Measurements from ENCODE around the gene KRT15. TPM values are rescaled to one million over a fixed set of nuclear protein-coding genes. Genes with fewer than 3 reads are reported as not detected.
A peak's percentile ranks its signal among the peaks of the same experiment; 100 is the strongest.

KRT15 gene
- total and polyA plus RNA-seq, 2 of the 4 experiments (the other 2 are of a cell fraction) = 2.9 to 5.3 TPM

DNA sequence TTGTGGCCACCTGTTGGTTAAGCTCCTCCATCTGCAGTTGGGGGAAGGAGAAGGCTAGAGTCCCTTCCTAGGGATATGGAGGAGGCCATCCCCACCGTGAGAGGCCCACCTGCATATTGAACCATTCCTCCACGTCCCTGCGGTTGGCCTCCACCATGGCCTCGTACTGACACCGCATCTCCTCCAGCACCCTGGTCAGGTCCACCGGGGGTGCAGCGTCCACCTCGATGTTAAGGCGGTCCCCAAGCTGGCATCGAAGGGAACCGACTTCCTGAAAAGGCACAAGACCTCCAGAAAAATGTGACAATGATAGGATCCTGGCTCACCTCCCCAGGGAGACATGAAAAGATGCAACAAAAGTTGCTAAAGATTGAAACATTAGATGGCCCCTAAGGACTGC lies 54.5 kb downstream of the KRT15 start:
- CTCF ChIA-PET = no interaction called here
- Histone ChIP-seq H3K27me3 (ENCODE audit: control insufficient read depth, insufficient read depth, low read length) (peaks cover 25% of the 10 kb centered on the region), H3K4ac (ENCODE audit: low read depth, low read length) (no peak overlapping the region), H3K23ac (ENCODE audit: low read depth, low read length) (no peak overlapping the region), H3K36me3 (ENCODE audit: control insufficient read depth, insufficient read depth, low read length) (no peaks in the 10 kb centered on the region), H3K27ac (ENCODE audit: insufficient read depth, low read length) (no peak overlapping the region), H3K9me1 (ENCODE audit: insufficient read depth, low read length) (no peaks in the 10 kb centered on the region), H2BK15ac (ENCODE audit: low read depth, low read length) (no peak overlapping the region; the same call in 2 of the 3 replicates), H3K14ac (replicated peaks; ENCODE audit: low read depth, low read length) (0 out of 2 replicates have a peak overlapping the region, but pooled peaks have one; percentile 39), H2AK5ac (ENCODE audit: low read depth, low read length) (no peak overlapping the region; the same call in 1 of the 2 replicates), H2BK5ac (ENCODE audit: low read depth, low read length, poor library complexity, severe bottlenecking) (no peak overlapping the region), H2BK120ac (ENCODE audit: low read depth, low read length) (no peak overlapping the region), H3K79me1 (ENCODE audit: low read depth in 1 of 2, low read length in 2 of 2) (no peaks in the 10 kb centered on the region), H2AFZ (replicated peaks; ENCODE audit: low read length, poor library complexity) (no peak overlapping the region), H4K20me1 (ENCODE audit: insufficient read depth, low read length) (no peaks in the 10 kb centered on the region; the same call in 1 of the 2 replicates), H2AK9ac (replicated peaks; ENCODE audit: low read depth, low read length, poor library complexity) (no peak overlapping the region), H3K9me3 (ENCODE audit: control insufficient read depth, insufficient read depth, low read length) (peaks cover 10% of the 10 kb centered on the region), H2BK20ac (ENCODE audit: low read depth, low read length) (no peak overlapping the region), H4K5ac (ENCODE audit: low read depth, low read length) (no peak overlapping the region), H3K4me3 (ENCODE audit: insufficient read depth, low read depth, low read length) (no peak overlapping the region), H3K56ac (ENCODE audit: extremely low read depth, insufficient read depth, low read length) (no peak overlapping the region), H4K8ac (ENCODE audit: low read depth in 2 of 2, low read length in 2 of 2) (no peak overlapping the region), H4K91ac (ENCODE audit: insufficient read depth, low read depth, low read length) (no peak overlapping the region; the same call in 1 of the 2 replicates), H3K4me2 (ENCODE audit: low read depth, low read length) (no peak overlapping the region), H3K18ac (ENCODE audit: low read depth, low read length) (no peak overlapping the region), H3K4me1 (ENCODE audit: control insufficient read depth, insufficient read depth, low read length) (peaks cover 8% of the 10 kb centered on the region), H3K9ac (ENCODE audit: low read depth, low read length) (no peak overlapping the region)
- 89% methylated on average over 9 of the region's 11 CpGs; no CpG with 5 or more reads in 1 of the 2 experiments for WGBS, 2 experiments (ENCODE audit: extremely low coverage in 2 of 2, insufficient read length in 1 of 2)
- BruUV-seq (replicated peaks) = no TSS peak
- dilution Hi-C loops (cut with HindIII; ENCODE audit: low sequenced_read_pairs, unreplicated experiment) (no loop called here), in situ Hi-C loops (cut with MboI; ENCODE audit: low sequenced_read_pairs) (no loop called here), intact Hi-C loops (cut with micrococcal nuclease) (no loop called here)
- POLR2A ChIA-PET (ENCODE audit: unreplicated experiment) = no interaction called here
- ATAC-seq (ENCODE audit: low read depth) = no peak
- DNase-seq = no peak
- TF ChIP-seq FOS (IDR thresholded peaks at IDR 0.05; ENCODE audit: low read depth, low read length) (no peak), MAZ (IDR thresholded peaks at IDR 0.05; ENCODE audit: borderline replicate concordance, low read depth, low read length) (no peak), MAFK (IDR thresholded peaks at IDR 0.05; ENCODE audit: low read depth, low read length) (no peak), SMC3 (IDR thresholded peaks at IDR 0.05; ENCODE audit: low read depth, low read length) (no peak), POLR2A (IDR thresholded peaks at IDR 0.05; ENCODE audit: low read depth, low read length) (no peak), NFE2L2 (IDR thresholded peaks at IDR 0.05; ENCODE audit: low read depth, low read length) (no peak), MXI1 (IDR thresholded peaks at IDR 0.05; ENCODE audit: borderline replicate concordance, low read depth, low read length) (no peak), BHLHE40 (IDR thresholded peaks at IDR 0.05; ENCODE audit: low read depth, low read length) (no peak), RAD21 (IDR thresholded peaks at IDR 0.05; ENCODE audit: low read length) (no peak), RCOR1 (IDR thresholded peaks at IDR 0.05; ENCODE audit: insufficient replicate concordance, low read length) (no peak), CHD1 (IDR thresholded peaks at IDR 0.05; ENCODE audit: low read depth, low read length) (no peak), RFX5 (IDR thresholded peaks at IDR 0.05; ENCODE audit: low read depth, low read length) (no peak), CEBPB (IDR thresholded peaks at IDR 0.05; ENCODE audit: low read depth, low read length) (no peak)
- TF ChIP-seq, protein P1, sequence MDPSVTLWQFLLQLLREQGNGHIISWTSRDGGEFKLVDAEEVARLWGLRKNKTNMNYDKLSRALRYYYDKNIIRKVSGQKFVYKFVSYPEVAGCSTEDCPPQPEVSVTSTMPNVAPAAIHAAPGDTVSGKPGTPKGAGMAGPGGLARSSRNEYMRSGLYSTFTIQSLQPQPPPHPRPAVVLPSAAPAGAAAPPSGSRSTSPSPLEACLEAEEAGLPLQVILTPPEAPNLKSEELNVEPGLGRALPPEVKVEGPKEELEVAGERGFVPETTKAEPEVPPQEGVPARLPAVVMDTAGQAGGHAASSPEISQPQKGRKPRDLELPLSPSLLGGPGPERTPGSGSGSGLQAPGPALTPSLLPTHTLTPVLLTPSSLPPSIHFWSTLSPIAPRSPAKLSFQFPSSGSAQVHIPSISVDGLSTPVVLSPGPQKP (IDR thresholded peaks at IDR 0.05; ENCODE audit: borderline replicate concordance, low read depth, low read length) = no peak
- TF ChIP-seq, protein P2, sequence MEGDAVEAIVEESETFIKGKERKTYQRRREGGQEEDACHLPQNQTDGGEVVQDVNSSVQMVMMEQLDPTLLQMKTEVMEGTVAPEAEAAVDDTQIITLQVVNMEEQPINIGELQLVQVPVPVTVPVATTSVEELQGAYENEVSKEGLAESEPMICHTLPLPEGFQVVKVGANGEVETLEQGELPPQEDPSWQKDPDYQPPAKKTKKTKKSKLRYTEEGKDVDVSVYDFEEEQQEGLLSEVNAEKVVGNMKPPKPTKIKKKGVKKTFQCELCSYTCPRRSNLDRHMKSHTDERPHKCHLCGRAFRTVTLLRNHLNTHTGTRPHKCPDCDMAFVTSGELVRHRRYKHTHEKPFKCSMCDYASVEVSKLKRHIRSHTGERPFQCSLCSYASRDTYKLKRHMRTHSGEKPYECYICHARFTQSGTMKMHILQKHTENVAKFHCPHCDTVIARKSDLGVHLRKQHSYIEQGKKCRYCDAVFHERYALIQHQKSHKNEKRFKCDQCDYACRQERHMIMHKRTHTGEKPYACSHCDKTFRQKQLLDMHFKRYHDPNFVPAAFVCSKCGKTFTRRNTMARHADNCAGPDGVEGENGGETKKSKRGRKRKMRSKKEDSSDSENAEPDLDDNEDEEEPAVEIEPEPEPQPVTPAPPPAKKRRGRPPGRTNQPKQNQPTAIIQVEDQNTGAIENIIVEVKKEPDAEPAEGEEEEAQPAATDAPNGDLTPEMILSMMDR (conservative IDR thresholded peaks at IDR 0.05; ENCODE audit: low read depth, low read length) = no peak
- TF ChIP-seq, protein P3, sequence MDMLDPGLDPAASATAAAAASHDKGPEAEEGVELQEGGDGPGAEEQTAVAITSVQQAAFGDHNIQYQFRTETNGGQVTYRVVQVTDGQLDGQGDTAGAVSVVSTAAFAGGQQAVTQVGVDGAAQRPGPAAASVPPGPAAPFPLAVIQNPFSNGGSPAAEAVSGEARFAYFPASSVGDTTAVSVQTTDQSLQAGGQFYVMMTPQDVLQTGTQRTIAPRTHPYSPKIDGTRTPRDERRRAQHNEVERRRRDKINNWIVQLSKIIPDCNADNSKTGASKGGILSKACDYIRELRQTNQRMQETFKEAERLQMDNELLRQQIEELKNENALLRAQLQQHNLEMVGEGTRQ (IDR thresholded peaks at IDR 0.05; ENCODE audit: low read depth, low read length) = no peak
